ENCODE measurements around the gene CYP3A5.
"Not testable (repeated sequence)": the region's sequence is repeated elsewhere in the genome, so short reads cannot be mapped to it uniquely, and the experiment has no call there.

CYP3A5 gene

GRCh38 chr7:99666013-99666395 is 13.8 kb downstream of the CYP3A5 start:
- Histone ChIP-seq H3K27me3 (no peaks in the 10 kb centered on the region), H3K9me3 (replicated peaks in 1 of 11) (peaks cover 0 to 10% (median 0%) of the 10 kb centered on the region in 11 experiments; a peak in 3 of 22 replicates), H3K27ac (peak overlapping the region in 2 of 11 experiments; percentile 48 to 51; a peak in 3 of 22 replicates), H3K4me3 (no peak overlapping the region; a peak in 1 of 20 replicates), H3K4me1 (peaks cover 0 to 65% (median 5%) of the 10 kb centered on the region in 10 experiments; a peak in 10 of 20 replicates), H3K36me3 (peaks cover 0 to 13% (median 0%) of the 10 kb centered on the region in 11 experiments; a peak in 3 of 22 replicates), H4K20me1 (no peaks in the 10 kb centered on the region), H3K4me2 (peak overlapping the region in 6 of 11 experiments; percentile 14 to 92 (median 58); a peak in 11 of 22 replicates), H3K9ac (no peak overlapping the region)
- no peak for TF ChIP-seq Cebpa-rat (IDR thresholded peaks at IDR 0.05)

GRCh38 chr7:99665312-99666012 is 14.3 kb downstream of the CYP3A5 start:
- H3K4me3 ChIP-seq: no peak overlapping the region; a peak in 1 of 20 replicates
- no peak overlapping the region; a peak in 1 of 22 replicates for H3K9ac ChIP-seq
- H3K36me3 ChIP-seq: peaks cover 0 to 17% (median 3%) of the 10 kb centered on the region in 11 experiments; a peak in 4 of 22 replicates
- peaks cover 0 to 65% (median 5%) of the 10 kb centered on the region in 10 experiments; a peak in 10 of 20 replicates for H3K4me1 ChIP-seq
- H4K20me1 ChIP-seq: no peaks in the 10 kb centered on the region
- H3K9me3 ChIP-seq (replicated peaks in 1 of 11): peaks cover 0 to 13% (median 0%) of the 10 kb centered on the region in 11 experiments; a peak in 3 of 22 replicates
- peak overlapping the region in 2 of 11 experiments; percentile 32 to 51; a peak in 4 of 22 replicates for H3K27ac ChIP-seq
- TF ChIP-seq Cebpa-rat (IDR thresholded peaks at IDR 0.05): no peak
- no peaks in the 10 kb centered on the region for H3K27me3 ChIP-seq
- H3K4me2 ChIP-seq: peak overlapping the region in 6 of 11 experiments; percentile 14 to 92 (median 58); a peak in 11 of 22 replicates

GRCh38 chr7:99657879-99658278 is 21.9 kb downstream of the CYP3A5 start:
- not testable (repeated sequence) for H3K4me1 ChIP-seq, H3K27me3 ChIP-seq, H4K20me1 ChIP-seq, H3K9ac ChIP-seq, H3K4me3 ChIP-seq, H3K27ac ChIP-seq, H3K4me2 ChIP-seq
- H3K9me3 ChIP-seq (replicated peaks in 1 of 11): peaks cover 0 to 15% (median 5%) of the 10 kb centered on the region in 11 experiments; a peak in 10 of 22 replicates
- H3K36me3 ChIP-seq: peaks cover 0 to 20% (median 5%) of the 10 kb centered on the region in 11 experiments; a peak in 5 of 22 replicates

GRCh38 chr7:99654626-99655025 is 25.2 kb downstream of the CYP3A5 start:
- H3K4me2 ChIP-seq; H3K9me3 ChIP-seq (replicated peaks in 1 of 11); H3K4me3 ChIP-seq; H3K9ac ChIP-seq; H3K27ac ChIP-seq; H4K20me1 ChIP-seq; H3K27me3 ChIP-seq; H3K36me3 ChIP-seq; H3K4me1 ChIP-seq: not testable (repeated sequence)

- peaks cover 0 to 8% (median 0%) of the 10 kb centered on the region in 10 experiments; a peak in 2 of 20 replicates for H3K4me1 ChIP-seq
- H3K9me3 ChIP-seq (replicated peaks in 1 of 11): peaks cover 0 to 5% (median 0%) of the 10 kb centered on the region in 11 experiments; a peak in 3 of 22 replicates
- no peak overlapping the region for H3K9ac ChIP-seq
- H3K4me3 ChIP-seq: no peak overlapping the region
- no peak overlapping the region for H3K4me2 ChIP-seq
- no peaks in the 10 kb centered on the region for H4K20me1 ChIP-seq
- H3K36me3 ChIP-seq: no peaks in the 10 kb centered on the region; a peak in 1 of 22 replicates
- H3K27me3 ChIP-seq: no peaks in the 10 kb centered on the region
- no peak overlapping the region for H3K27ac ChIP-seq
- TF ChIP-seq Cebpa-rat (IDR thresholded peaks at IDR 0.05): no peak
Measured at GRCh38 chr7:99653754-99654153, 26.0 kb downstream of the CYP3A5 start.

GRCh38 chr7:99653269-99653668 is 26.5 kb downstream of the CYP3A5 start:
- not testable (repeated sequence) for H3K4me3 ChIP-seq; H3K4me1 ChIP-seq; H3K27me3 ChIP-seq; H3K9ac ChIP-seq; H3K4me2 ChIP-seq; H4K20me1 ChIP-seq; H3K27ac ChIP-seq; H3K36me3 ChIP-seq; H3K9me3 ChIP-seq (replicated peaks in 1 of 11)

GRCh38 chr7:99652671-99653070 is 27.1 kb downstream of the CYP3A5 start:
- Histone ChIP-seq H3K9me3 (replicated peaks in 1 of 11) (peaks cover 0 to 5% (median 0%) of the 10 kb centered on the region in 11 experiments; a peak in 3 of 22 replicates), H3K9ac (no peak overlapping the region), H3K36me3 (no peaks in the 10 kb centered on the region; a peak in 2 of 22 replicates), H3K4me1 (peaks cover 0 to 8% (median 0%) of the 10 kb centered on the region in 10 experiments; a peak in 2 of 20 replicates), H4K20me1 (no peaks in the 10 kb centered on the region), H3K27ac (no peak overlapping the region), H3K27me3 (no peaks in the 10 kb centered on the region), H3K4me3 (no peak overlapping the region), H3K4me2 (no peak overlapping the region)
- TF ChIP-seq Cebpa-rat (IDR thresholded peaks at IDR 0.05): no peak

- H3K27me3 ChIP-seq: no peaks in the 10 kb centered on the region
- H3K4me3 ChIP-seq: no peak overlapping the region
- H4K20me1 ChIP-seq: no peaks in the 10 kb centered on the region
- 0 out of 22 replicates have a peak overlapping the region, but pooled peaks of 1 of the 11 experiments have one; percentile 0 for H3K4me2 ChIP-seq
- H3K36me3 ChIP-seq: peaks cover 0 to 5% (median 0%) of the 10 kb centered on the region in 11 experiments; a peak in 4 of 22 replicates
- H3K4me1 ChIP-seq: peaks cover 0 to 8% (median 0%) of the 10 kb centered on the region in 10 experiments; a peak in 2 of 20 replicates
- no peak overlapping the region for H3K9ac ChIP-seq
- TF ChIP-seq Cebpa-rat (IDR thresholded peaks at IDR 0.05): no peak
- H3K9me3 ChIP-seq (replicated peaks in 1 of 11): peaks cover 0 to 5% (median 0%) of the 10 kb centered on the region in 11 experiments; a peak in 3 of 22 replicates
- no peak overlapping the region for H3K27ac ChIP-seq
Measured at GRCh38 chr7:99651290-99651689, 28.5 kb downstream of the CYP3A5 start.

- Histone ChIP-seq H3K4me1 (peaks cover 0 to 8% (median 0%) of the 10 kb centered on the region in 10 experiments; a peak in 2 of 20 replicates), H3K36me3 (peaks cover 7 to 27% (median 13%) of the 10 kb centered on the region in 11 experiments; a peak in 19 of 22 replicates), H3K27ac (no peak overlapping the region), H3K27me3 (no peaks in the 10 kb centered on the region), H3K9ac (no peak overlapping the region), H3K4me2 (no peak overlapping the region), H3K9me3 (replicated peaks in 1 of 11) (peaks cover 5 to 22% (median 15%) of the 10 kb centered on the region in 11 experiments), H4K20me1 (no peaks in the 10 kb centered on the region), H3K4me3 (no peak overlapping the region)
- TF ChIP-seq Cebpa-rat (IDR thresholded peaks at IDR 0.05): no peak
Measured at GRCh38 chr7:99648843-99649242, 31.0 kb downstream of the CYP3A5 start.
